Small intestine (tissue), 7 donors: ENCODE data around the gene ELP6. TPM values are rescaled to one million over a fixed set of nuclear protein-coding genes. Genes with fewer than 3 reads are reported as not detected.
A peak's percentile ranks its signal among the peaks of the same experiment; 100 is the strongest.
"Not testable (repeated sequence)": the region's sequence is repeated elsewhere in the genome, so short reads cannot be mapped to it uniquely, and the experiment has no call there.

Source experiments
- DNase-seq, 2 donors: peaks; one replicate each; pipeline versions ENCODE4 v3.0.0 to v3.0.0-alpha.2; 2013
- FAIRE-seq: peaks from 2 replicates; lab custom pipeline; 2012; peaks lifted over from hg19 to GRCh38; lab: Jason Lieb, UNC
- H3K27ac ChIP-seq, 3 donors: one replicate each; pipeline ENCODE4 v1.5.1; 2013; ENCODE audit warnings: low read length in 2 of 3, mild to moderate bottlenecking in 2 of 3, control low read depth in 1 of 3, inconsistent platforms in 1 of 3, low read depth in 1 of 3, moderate library complexity in 1 of 3
- H3K27me3 ChIP-seq, 3 donors: one replicate each; pipeline ENCODE4 v1.6.1; 2013; ENCODE audit warnings: low read length in 3 of 3, inconsistent platforms in 1 of 3; ENCODE audit not compliant: control insufficient read depth in 3 of 3, insufficient read depth in 3 of 3
- H3K36me3 ChIP-seq, 3 donors: one replicate each; pipeline ENCODE4 v1.6.1; 2013; ENCODE audit warnings: low read length in 3 of 3, inconsistent platforms in 1 of 3, low read depth in 1 of 3, mild to moderate bottlenecking in 1 of 3, moderate library complexity in 1 of 3; ENCODE audit not compliant: control insufficient read depth in 3 of 3, insufficient read depth in 2 of 3
- H3K4me1 ChIP-seq, 3 donors: one replicate each; pipeline ENCODE4 v1.6.1; 2013; ENCODE audit warnings: low read length in 2 of 3, inconsistent platforms in 1 of 3, low read depth in 1 of 3, mild to moderate bottlenecking in 1 of 3, moderate library complexity in 1 of 3; ENCODE audit not compliant: control insufficient read depth in 3 of 3, insufficient read depth in 2 of 3
- H3K4me3 ChIP-seq, 3 donors: one replicate each; pipeline ENCODE4 v1.5.1; 2013; ENCODE audit warnings: low read length in 3 of 3, control low read depth in 1 of 3, inconsistent platforms in 1 of 3, low read depth in 1 of 3, mild to moderate bottlenecking in 1 of 3, moderate library complexity in 1 of 3
- H3K9me3 ChIP-seq, 2 donors: one replicate each; pipeline ENCODE4 v1.6.1; 2013; ENCODE audit warnings: low read depth in 1 of 2, low read length in 1 of 2; ENCODE audit not compliant: control insufficient read depth in 2 of 2, insufficient read depth in 1 of 2
- WGBS, 3 donors: extraction: QIAGEN DNeasy Blood & Tissue Kit; methylation state at CpG; one replicate each; pipeline ENCODE4 v1.1.7; 2013; 5-methylcytosine and 5-hydroxymethylcytosine counted together
- polyA plus RNA-seq, 4 donors: library from polyadenylated mRNA; stranded (reverse) in 3 of 4; unstranded in 1 of 4; fragments of 200-250 nt in 3 of 4; fragments of 120-200 nt in 1 of 4; gene quantifications; one replicate each; pipeline versions ENCODE4 v1.2.1 to v1.2.3, GENCODE V29; 2013
- donor health status: healthy with polysubstance abuse.
- donor health status: control.
- donor health status: control.
- donor health status: Bipolar disorder and iron deficiency.
- donor health status: healthy.

ELP6 gene
- polyA plus RNA-seq, 4 donors = 27.8 to 35.3 (median 29.9) TPM

GRCh38 chr3:47473391-47473790 lies 40.1 kb downstream of the ELP6 start:
- FAIRE-seq = no peak
- Histone ChIP-seq H3K9me3 (peaks cover 0 to 5% of the 10 kb centered on the region in 2 donors), H3K4me3 (peak overlapping the region in 1 of 3 donors; percentile 17), H3K36me3 (peaks cover 0 to 2% (median 2%) of the 10 kb centered on the region in 3 donors), H3K27ac (peak overlapping the region in 1 of 3 donors; percentile 0), H3K27me3 (no peaks in the 10 kb centered on the region), H3K4me1 (peaks cover 3 to 23% (median 5%) of the 10 kb centered on the region in 3 donors)
- DNase-seq = peak in 1 of 2 donors; percentile 27
- 18 to 57% (median 28%) methylated on average over 3 of the region's 3 CpGs for WGBS, 3 donors

GRCh38 chr3:47469616-47470015 lies 43.9 kb downstream of the ELP6 start:
- H3K27ac ChIP-seq = no peak overlapping the region
- WGBS, 3 donors = 73 to 90% (median 90%) methylated on average over 3 of the region's 3 CpGs
- no peaks in the 10 kb centered on the region for H3K27me3 ChIP-seq
- H3K9me3 ChIP-seq = peaks cover 0 to 7% of the 10 kb centered on the region in 2 donors
- H3K36me3 ChIP-seq = peaks cover 0 to 15% (median 2%) of the 10 kb centered on the region in 3 donors
- DNase-seq (peak in 1 of 2 donors; percentile 81), FAIRE-seq (no peak)
- peaks cover 0 to 13% (median 5%) of the 10 kb centered on the region in 3 donors for H3K4me1 ChIP-seq
- H3K4me3 ChIP-seq = no peak overlapping the region

GRCh38 chr3:47468315-47468714 lies 45.2 kb downstream of the ELP6 start:
- 83 to 97% (median 95%) methylated on average over 1 of the region's 1 CpG for WGBS, 3 donors
- not testable (repeated sequence) for H3K4me1 ChIP-seq, H3K9me3 ChIP-seq, FAIRE-seq, H3K27ac ChIP-seq, H3K4me3 ChIP-seq, H3K27me3 ChIP-seq, DNase-seq
- H3K36me3 ChIP-seq = peaks cover 0 to 15% (median 2%) of the 10 kb centered on the region in 3 donors

GRCh38 chr3:47464588-47464987 lies 48.9 kb downstream of the ELP6 start:
- peaks cover 0 to 11% of the 10 kb centered on the region in 2 donors for H3K9me3 ChIP-seq
- H3K27me3 ChIP-seq = no peaks in the 10 kb centered on the region
- 63 to 89% (median 88%) methylated on average over 1 of the region's 1 CpG for WGBS, 3 donors
- no peaks in the 10 kb centered on the region for H3K4me1 ChIP-seq
- DNase-seq = no peak
- peaks cover 0 to 18% (median 3%) of the 10 kb centered on the region in 3 donors for H3K36me3 ChIP-seq
- H3K4me3 ChIP-seq = no peak overlapping the region
- no peak overlapping the region for H3K27ac ChIP-seq
- FAIRE-seq = no peak

- H3K9me3 ChIP-seq = peaks cover 0 to 12% of the 10 kb centered on the region in 2 donors
- not testable (repeated sequence) for DNase-seq
- WGBS, 3 donors = 78 to 84% (median 84%) methylated on average over 9 of the region's 9 CpGs
Measured at GRCh38 chr3:47459534-47460085, 53.9 kb downstream of the ELP6 start.

GRCh38 chr3:47456984-47457383 lies 56.5 kb downstream of the ELP6 start:
- H3K9me3 ChIP-seq = peaks cover 0 to 12% of the 10 kb centered on the region in 2 donors
- no peak overlapping the region for H3K27ac ChIP-seq
- DNase-seq (no peak), FAIRE-seq (no peak)
- peaks cover 0 to 9% (median 3%) of the 10 kb centered on the region in 3 donors for H3K36me3 ChIP-seq
- H3K4me1 ChIP-seq = no peaks in the 10 kb centered on the region
- H3K4me3 ChIP-seq = no peak overlapping the region
- no peaks in the 10 kb centered on the region for H3K27me3 ChIP-seq

More at GRCh38 chr3:47459534-47460085, 53.9 kb downstream of the ELP6 start:
- H3K4me3 ChIP-seq, H3K27me3 ChIP-seq, FAIRE-seq, H3K36me3 ChIP-seq, H3K4me1 ChIP-seq, H3K27ac ChIP-seq: not testable (repeated sequence)

- no peak for FAIRE-seq
- H3K36me3 ChIP-seq = peaks cover 0 to 8% (median 3%) of the 10 kb centered on the region in 3 donors
- H3K4me3 ChIP-seq = no peak overlapping the region
- H3K27ac ChIP-seq = peak overlapping the region in 1 of 3 donors; percentile 54
- DNase-seq = no peak
- no peaks in the 10 kb centered on the region for H3K4me1 ChIP-seq
- peaks cover 0 to 12% of the 10 kb centered on the region in 2 donors for H3K9me3 ChIP-seq
- no peaks in the 10 kb centered on the region for H3K27me3 ChIP-seq
- 73% methylated on average over 3 of the region's 3 CpGs for WGBS, 3 donors
Measured at GRCh38 chr3:47455806-47456452, 57.6 kb downstream of the ELP6 start.

- WGBS, 3 donors = 94 to 97% (median 95%) methylated on average over 4 of the region's 4 CpGs
- peaks cover 0 to 3% (median 0%) of the 10 kb centered on the region in 3 donors for H3K4me1 ChIP-seq
- H3K4me3 ChIP-seq = no peak overlapping the region
- H3K36me3 ChIP-seq = peaks cover 0 to under 1% (median 0%) of the 10 kb centered on the region in 3 donors
- H3K9me3 ChIP-seq = peaks cover 0 to 2% of the 10 kb centered on the region in 2 donors
- H3K27me3 ChIP-seq = no peaks in the 10 kb centered on the region
- no peak for DNase-seq
- no peak for FAIRE-seq
- H3K27ac ChIP-seq = peak overlapping the region in 1 of 3 donors; percentile 24
Measured at GRCh38 chr3:47452453-47453215, 60.9 kb downstream of the ELP6 start.
